Dermis microvascular lymphatic vessel endothelial cell (primary cell): ENCODE data around the gene EFCAB6. TPM values are rescaled to one million over a fixed set of nuclear protein-coding genes. Genes with fewer than 3 reads are reported as not detected.
"Not testable (repeated sequence)": the region's sequence is repeated elsewhere in the genome, so short reads cannot be mapped to it uniquely, and the experiment has no call there.

Experiments
- DNase-seq, 2 donors: peaks; one replicate each; pipeline versions ENCODE4 v3.0.0 to v3.0.0-alpha.2; 2010; ENCODE audit warnings: low read depth in 2 of 2
- total RNA-seq: library from RNA; depleted of rRNA; stranded (reverse); fragments of >200 nt; gene quantifications from 2 replicates; pipeline ENCODE4 v1.2.1, GENCODE V29; 2014

The EFCAB6 gene
- total RNA-seq, 1 donor from 2014 or later = 0.13 TPM

DNA sequence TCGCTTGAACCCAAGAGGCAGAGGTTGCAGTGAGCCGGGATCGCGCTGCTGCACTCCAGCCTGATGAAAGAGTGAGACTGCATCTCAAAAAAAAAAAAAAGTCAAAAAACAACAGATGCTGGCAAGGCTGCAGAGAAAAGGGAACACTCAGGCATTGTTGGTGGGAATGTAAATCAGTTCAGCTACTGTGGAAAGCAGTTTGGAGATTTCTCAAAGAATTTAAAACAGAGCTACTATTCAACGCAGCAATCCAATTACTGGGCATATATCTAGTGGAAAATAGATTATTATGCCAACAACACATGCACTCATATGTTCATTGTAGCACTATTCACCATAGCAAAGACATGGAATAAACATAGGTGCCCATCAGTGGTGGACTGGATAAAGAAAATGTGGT is 89.7 kb downstream of the EFCAB6 start:
- DNase-seq = no peak

DNA sequence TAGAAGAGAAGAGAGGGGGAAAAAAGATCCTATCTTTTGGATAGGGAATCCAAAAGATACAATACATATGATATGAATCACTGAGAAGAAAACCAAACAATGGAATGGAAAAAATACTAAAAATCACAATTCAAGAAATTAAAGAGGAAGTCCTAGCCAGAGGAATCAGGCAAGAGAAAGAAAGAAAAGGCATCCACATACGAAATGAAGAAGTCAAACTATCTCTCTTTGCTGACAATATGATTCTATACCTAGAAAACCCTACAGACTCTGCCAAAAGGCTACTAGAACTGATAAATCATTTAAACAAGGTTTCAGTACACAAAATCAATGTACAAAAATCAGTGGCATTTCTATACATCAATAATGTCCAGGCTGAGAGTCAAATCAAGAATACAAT is 91.4 kb downstream of the EFCAB6 start:
- no peak for DNase-seq

DNA sequence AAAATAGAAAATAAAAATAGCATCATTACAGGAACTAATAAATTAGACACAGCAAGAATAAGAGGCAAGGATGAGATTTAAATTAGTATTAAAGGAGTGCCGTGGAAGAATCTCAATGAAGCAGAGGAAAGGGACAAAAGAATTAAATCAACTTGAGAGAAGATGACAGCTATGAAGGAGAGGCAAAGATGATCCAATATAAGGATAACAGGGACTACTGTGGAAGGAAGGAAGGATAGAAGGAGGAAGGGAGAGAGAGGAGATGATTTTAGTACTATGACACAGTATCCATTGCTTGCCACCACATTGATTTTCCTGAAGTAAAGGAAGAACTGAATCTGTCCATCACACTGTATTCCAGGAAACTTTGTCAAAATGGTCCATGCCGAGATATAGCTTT is 98.0 kb downstream of the EFCAB6 start:
- no peak for DNase-seq

DNA sequence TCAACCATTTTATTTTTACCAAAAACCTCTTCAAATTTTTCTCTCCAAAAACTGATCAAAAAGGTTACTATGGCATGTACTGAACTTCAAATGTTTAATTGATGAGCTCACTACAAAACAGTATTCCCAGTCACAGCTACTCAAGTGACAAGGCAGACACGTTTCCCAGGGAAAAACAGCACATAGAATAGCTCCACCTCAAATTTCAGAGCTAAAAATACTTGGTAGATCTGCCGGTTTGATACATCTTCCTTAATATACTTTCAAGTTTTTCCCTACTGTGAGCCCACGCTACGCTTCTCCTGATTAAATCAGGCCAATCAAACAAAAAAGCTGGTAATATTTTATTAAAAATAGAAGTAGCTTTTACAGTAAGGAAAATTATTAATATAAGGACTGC is 100.4 kb downstream of the EFCAB6 start:
- DNase-seq = no peak

DNA sequence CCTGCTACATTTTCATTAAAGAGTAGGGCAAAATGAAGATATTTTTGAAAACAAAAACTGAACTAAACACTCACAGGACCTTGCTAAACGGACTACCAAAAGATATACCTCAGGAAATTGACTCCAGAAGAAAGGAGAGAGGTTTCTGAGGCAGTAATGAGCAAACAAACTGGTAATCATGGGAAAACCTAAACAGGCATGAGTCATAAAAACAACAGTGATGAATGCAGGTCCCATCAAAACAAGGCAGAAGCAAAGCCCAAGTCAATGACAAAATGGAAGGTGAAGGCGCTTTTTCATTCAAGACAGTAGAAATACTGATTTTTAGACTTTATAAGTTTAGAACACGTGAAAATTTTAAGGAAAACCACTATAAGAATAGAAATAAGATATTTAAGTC is 104.5 kb downstream of the EFCAB6 start:
- no peak for DNase-seq

DNA sequence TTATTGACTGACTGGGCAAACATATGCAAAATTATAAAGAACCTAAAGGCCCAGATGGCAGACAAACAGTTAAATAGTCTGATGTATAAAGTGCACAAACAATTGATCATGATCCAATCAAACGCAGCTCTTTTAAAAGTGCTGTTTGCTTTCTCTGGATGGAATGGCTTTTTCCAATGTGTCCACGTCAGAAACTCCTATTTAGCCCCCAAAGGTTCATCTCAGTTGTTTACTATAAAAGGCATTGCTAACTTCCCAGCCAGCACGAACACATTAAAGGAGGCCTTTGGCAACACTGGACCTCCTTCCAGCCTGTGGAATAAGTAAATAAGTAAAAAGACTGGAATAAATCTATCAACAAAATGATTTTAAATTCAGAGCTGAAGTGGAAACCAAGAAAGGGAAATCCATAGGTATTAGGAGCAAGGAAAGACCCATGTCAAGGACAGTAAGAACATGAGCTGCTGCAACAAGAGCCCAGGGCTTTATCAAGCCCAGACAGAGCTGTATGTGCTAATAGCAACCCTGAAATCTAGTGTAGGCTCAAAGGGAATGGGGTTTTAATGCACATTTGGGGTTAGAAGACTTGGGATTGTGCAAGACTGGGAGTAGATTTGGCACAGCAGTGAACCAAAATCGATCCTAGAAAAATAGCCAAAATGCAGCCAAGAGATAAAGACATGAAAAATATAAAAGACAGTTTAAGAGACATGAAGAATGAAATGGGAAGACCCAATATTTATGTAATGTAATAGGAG is 105.4 kb downstream of the EFCAB6 start:
- no peak for DNase-seq

DNA sequence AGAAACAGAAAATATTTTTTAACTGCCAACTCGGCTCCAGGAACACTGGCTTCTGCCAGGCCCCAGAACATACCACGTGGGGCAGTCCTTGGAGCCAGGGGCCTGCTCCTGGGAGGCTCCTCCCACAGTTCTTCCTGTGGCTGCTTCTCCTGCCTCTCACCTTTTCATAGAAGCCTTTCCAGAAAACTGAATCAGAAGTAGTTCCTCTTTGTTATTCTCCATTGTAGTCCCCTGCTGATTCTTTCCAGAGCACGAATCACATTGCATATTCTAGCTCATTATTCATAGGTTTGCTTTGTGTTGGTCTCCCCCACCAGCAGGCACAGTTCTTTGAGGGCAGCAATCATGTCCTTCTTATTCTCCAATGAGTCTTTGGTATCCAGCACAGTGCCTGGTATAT is 106.0 kb downstream of the EFCAB6 start:
- DNase-seq = no peak

DNA sequence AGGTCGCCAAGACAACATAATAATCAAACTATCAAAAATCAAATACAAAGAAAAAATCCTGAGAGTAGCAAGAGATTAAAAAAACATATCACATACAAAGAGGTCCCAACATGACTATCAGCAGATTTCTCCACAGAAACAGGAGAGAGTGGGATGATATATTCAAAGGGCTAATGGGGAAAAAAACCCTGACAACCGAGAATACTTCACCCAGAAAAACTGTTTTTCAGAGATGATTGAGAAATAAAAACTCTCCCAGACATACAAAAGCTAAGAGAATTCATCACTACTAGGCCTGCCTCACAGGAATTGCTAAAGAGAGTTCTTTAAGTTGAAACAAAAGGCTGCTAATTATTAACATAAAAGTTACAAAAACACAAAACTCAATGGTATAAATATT is 108.1 kb downstream of the EFCAB6 start:
- DNase-seq = no peak

DNA sequence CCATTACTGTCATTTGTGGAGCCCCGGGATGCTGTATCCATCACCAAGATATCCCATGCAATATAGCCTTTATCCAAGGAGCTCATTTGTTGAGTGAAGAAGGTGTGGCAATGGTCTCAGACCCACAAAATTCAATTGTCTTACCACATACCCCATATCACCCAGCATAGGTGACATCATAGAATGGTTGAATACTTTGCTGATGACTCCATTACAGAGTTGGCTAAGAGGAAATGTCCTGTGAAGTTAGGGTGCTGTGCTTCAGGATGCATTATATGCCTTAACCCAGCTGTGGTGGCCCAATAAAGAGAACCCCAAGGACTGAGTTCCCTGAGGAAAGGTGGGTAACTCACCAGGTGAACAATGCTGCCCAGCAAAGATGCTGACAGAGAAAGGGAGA is 113.7 kb downstream of the EFCAB6 start:
- no peak for DNase-seq

DNA sequence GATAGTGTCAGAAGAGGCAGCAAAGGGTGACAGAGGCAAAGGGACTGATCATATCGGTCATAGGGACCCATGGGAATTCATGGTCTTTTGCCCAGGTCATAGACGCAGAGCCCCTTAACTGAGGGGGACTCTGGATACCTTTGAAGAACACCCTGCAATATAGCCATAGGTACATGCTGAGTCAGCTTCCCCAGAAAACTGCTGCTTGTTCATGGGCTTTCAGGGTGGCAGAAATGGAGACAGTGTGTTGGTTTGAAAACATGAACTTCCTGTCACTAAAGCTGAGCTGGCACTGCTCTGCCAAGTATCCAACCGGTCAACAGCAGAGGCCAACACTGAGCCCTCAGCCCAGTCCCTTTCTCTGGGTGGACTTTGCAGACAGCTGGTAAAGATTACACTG is 114.2 kb downstream of the EFCAB6 start:
- no peak for DNase-seq

DNA sequence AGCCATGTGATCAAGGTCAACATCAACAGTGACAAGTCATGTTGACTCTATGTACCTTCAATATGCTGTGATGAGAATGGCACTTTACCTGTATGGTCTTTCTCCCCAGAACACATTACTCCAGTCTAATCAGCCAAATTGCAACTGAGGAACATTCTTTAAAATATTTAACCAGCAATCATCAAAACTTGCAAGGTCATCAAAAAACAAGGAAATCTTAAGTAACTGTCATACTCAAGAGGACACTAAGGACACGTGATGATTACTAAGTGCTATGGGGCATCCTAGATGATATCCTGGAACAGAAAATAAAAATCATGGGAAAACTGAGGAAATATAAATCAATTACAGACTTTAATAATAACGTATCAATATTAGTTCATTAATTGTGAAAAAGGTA is 118.9 kb downstream of the EFCAB6 start:
- DNase-seq = no peak

DNA sequence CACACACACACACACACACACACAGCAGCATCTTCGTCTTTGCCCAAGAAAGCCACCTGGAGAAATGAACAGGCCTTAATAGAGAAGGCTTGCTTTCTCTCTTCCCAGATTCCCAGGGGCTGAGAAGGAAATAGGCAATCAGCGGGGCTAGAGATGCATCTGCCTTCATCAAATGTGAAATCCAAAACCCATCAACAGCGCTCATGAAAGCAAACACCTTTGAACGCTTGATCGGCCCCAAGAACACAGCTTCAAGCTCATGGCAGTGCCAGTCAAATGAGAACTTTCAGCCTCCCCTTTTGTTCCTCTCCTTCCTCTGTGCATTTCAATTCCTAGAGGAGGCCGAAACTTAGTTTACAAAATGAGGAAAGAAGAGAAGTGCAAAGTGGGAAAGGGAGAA is 122.7 kb downstream of the EFCAB6 start:
- DNase-seq = no peak

DNA sequence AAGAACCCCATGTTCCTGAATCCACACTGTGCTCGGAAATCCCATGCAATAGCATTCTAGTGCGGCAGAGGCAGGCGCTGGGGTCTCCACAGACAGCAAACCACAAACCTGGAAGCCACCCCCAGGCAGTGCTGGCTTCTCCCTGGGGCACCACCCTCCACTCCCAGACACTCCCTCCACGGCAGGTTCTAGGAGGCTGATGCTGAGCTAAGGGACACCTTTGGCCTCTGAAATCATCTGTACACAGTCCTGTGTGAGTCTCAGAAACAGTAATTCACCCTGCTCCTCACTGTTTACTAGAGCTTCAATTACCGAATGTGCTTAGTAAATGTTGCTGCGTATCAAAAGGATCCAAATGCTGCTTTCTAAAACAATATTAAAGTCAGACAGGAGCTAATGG is 129.3 kb downstream of the EFCAB6 start:
- DNase-seq = no peak

DNA sequence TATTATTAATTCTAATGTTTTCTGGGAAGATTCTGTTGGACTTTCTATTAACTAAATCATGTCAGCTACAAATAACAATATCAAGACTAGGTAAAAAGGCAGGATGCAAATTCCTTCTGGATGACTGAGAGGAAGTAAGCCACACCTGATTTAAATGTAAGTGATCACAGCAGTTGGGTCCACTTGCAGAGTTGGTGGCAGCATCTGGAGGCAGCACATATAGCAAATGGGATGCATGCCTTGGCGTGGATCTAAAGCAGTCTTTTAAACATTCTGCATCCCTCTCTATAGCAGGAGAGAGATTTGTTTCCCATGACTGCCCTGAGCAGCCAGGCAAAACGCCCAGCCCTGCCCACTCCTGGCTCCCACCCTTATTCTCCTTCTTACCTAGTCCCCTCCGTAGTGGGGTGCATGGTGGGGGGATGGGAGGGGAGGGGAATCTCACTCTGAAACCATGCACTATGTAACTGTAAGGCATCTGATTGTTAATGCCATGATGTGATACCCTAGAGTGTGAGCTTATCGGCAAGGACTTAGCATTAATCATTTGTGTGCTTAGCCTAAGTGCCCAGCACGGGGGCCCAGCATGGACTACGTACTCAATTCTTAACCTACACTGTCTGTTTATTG is 130.3 kb downstream of the EFCAB6 start:
- no peak for DNase-seq

DNA sequence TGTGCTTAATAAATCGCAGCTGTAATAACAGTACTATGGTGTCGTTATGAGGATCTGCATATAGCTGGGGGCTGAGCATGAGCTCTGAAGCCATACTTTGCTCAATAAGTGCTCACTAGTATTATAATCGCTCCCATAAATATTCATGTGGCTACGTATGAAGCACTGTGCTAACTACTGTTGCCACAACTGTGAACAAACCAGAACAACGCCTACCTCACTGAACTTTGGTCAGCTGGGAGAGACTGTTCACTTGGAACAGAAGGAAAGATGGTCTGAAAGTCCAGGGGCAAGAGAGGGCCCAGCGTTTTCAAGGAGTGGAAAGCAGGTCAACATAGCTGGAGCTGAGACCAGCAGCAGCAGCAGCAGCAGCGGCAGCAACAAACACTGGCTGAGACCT is 141.6 kb downstream of the EFCAB6 start:
- no peak for DNase-seq

DNA sequence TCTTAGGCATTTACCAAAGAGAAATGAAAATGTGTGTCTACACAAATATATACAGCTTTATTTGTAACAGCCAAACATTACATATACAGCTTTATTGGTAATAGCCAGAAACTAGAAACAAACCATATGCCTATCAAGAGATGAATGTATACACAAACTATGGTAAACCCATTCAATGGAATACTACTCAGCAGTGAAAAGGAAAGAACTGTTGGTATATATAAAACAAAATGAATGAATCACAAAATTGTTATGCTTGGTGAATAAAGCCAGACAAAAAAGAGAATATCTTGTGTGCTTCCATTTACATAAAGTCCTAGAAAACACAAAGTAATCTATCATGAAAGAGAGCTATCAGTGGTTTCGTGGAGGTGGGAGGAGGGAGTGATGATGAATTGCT is 142.9 kb downstream of the EFCAB6 start:
- no peak for DNase-seq

DNA sequence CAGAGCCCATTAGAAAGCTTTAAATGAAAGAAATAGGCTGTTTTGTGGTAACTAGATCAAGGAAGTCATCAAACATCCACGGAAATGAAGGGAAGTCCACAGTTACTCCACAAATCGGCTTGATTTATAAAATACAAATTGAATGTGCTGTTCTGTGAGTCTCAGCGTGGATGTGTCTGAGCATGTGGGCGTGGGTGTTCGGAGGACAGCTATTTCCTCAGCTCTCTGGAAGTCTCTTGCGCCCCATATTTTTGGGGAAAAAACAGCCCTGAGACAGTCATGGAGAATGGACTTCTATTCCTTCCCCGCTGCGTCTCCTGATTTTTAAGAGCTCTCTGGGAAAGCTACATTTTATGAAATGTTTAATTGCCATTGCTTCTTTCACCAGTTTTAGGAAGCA is 144.4 kb downstream of the EFCAB6 start:
- no peak for DNase-seq

DNA sequence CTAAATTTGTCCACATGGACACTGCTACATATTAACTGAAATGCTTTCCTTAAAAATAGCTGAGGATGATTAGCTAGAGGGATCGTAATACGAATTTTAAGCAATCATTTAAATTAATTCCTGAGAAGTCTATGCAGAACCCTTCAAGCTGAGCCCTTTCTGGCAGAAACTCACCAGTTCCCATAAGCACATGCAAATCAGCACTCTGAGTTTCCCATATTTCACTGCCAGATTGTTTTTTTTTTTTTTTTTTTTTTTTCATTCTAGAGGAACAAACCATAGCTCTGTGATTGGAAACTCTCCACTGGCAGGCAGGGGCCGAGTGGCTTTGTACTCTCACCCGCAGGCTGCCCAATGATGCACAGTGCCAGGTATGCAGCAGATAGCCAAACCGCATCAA is 145.6 kb downstream of the EFCAB6 start:
- DNase-seq = no peak

DNA sequence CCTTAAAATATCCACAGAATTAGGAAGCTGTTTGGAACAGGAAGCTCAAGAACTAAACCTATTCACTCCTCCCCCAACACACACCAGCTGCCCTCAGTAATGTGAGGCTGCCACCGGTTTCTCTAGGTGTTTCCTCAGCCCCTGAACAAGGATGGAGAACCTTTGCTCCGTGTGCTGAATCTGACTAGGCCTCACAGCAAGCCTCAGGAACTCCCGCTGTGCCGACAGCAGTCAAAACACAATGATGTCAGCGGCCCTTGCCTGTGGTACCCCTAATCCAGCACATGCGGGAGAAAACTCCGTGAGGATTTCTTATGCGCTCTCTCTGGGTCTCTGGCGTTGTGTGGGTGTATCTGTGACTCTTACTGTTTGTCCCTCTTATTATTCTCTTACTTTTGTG is 153.3 kb downstream of the EFCAB6 start:
- DNase-seq = no peak

DNA sequence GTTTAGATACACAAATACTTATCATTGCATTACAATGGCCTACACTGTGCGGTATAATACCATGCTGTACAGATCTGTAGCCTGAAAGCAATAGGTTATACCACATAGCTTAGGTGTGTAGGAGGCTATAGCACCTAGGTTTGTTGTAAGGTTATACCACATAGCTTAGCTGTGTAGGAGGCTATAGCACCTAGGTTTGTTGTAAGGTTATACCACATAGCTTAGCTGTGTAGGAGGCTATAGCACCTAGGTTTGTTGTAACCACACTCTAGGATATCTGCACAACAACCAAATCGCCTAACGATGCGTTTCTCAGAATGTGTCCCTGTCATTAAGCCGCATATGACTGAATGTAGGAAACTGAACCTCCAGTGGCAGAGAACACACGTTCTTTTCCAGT is 155.5 kb downstream of the EFCAB6 start:
- DNase-seq = not testable (repeated sequence)

DNA sequence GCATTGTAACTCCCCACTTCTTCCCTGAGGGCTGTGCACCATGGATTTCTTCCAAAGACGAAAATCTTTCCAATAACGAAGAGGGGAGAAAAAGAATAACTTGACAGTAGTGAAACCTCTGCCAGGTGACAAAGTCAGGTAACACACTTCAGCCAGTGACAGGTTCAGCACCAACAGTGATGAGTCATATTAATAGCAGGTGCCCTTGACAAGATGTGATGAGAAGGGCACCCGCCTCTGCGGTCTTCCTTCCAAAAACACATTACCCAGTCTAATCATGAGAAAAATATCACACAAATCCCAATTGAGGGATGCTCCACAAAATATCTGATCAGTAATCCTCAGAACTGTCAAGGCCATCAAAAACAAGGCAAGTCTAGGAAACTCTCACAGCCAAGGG is 157.8 kb downstream of the EFCAB6 start:
- DNase-seq = no peak

DNA sequence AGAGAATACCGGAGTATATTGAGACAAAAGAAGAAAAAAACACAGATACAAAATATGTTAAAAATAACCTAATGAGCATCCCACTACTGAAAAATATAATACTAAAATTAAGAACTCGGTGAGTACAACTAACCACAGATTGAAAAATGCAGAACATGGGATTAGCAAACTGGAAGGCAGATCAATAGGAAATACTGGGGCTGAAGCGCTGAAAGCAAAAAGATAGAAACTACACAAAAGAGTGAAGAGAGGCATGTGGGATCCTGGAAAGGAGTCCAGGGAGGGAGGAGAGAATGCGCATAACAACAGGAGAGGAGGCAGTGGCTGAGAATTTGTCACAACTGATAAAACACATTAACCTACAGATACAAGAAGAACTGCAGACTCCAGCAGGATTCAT is 159.3 kb downstream of the EFCAB6 start:
- DNase-seq = no peak

DNA sequence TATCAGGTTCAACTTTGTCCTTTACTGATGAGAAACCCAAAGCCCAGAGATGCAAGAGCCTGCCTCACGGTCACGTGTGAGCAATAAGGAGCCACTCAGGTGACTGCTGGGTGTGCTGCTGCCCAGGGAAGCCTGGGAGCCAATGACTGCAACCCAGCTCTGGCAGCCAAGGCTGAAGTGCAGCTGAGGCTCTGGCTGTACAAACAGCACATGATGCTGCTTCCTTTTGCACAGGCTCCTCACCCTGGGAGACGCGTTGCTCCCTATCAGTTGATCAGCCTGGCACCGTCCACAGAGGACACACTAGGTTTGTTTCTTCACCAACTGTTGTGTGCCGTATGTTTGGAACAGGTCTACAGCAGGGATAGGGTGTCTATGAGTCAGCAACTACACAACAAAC is 168.7 kb downstream of the EFCAB6 start:
- no peak for DNase-seq
